Endothelial cell of umbilical vein (primary cell): ENCODE results near the gene CTSE.

Experiments used
- CTCF ChIP-seq, 2 donors: IDR thresholded peaks; 1 replicate in 1 of 2; 2 replicates in 1 of 2; pipeline ENCODE4 v1.5.1; 2011; ENCODE audit warnings: low read length in 2 of 2, mild to moderate bottlenecking in 2 of 2, moderate library complexity in 2 of 2, control low read depth in 1 of 2, inconsistent platforms in 1 of 2, low read depth in 1 of 2; ENCODE audit not compliant: insufficient read depth in 1 of 2; ENCODE audit errors: extremely low read depth in 1 of 2
- FOS ChIP-seq: IDR thresholded peaks from 2 replicates; pipeline ENCODE4 v1.6.1; 2011; ENCODE audit warnings: mild to moderate bottlenecking, low read length, moderate library complexity, borderline replicate concordance; ENCODE audit not compliant: insufficient read depth
- POLR2A ChIP-seq: IDR thresholded peaks from 2 replicates; pipeline ENCODE4 v1.6.1; 2012; ENCODE audit warnings: low read depth, mild to moderate bottlenecking, control low read depth, low read length
- POLR2AphosphoS5 ChIP-seq: IDR thresholded peaks from 2 replicates; pipeline ENCODE4 v1.6.1; 2012; ENCODE audit warnings: low read depth, mild to moderate bottlenecking, control low read depth, low read length, moderate library complexity; ENCODE audit not compliant: insufficient read depth

DNA sequence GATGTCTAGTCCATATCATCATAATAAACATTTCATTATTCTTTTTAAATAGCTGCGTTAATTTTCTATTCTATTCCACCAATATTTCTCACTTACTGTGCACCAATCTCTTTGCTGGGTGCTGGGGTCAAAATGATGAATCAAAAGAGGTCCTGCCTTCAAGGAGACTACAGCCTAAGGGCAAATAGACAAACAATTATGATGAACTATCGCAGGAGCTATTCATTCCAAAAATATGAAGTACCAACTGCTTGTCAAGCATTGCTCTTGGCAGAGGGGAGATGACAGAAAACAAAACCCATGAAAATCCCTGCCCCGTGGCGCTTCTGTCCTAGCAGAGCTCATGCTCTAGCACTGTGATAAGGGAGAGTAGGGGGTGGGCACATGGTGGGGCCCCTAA, 51.6 kb downstream of the CTSE start:
- no peak for TF ChIP-seq POLR2A
- no peak for TF ChIP-seq CTCF (IDR thresholded peaks at IDR 0.05; ENCODE audit: extremely low read depth in 1 of 2, insufficient read depth in 1 of 2, low read depth in 1 of 2, low read length in 2 of 2)
- no peak for TF ChIP-seq FOS
- no peak for TF ChIP-seq POLR2AphosphoS5
